C4-2B (cell line): Measurements from ENCODE around the gene LMLN.
"Not testable (repeated sequence)": the region's sequence is repeated elsewhere in the genome, so short reads cannot be mapped to it uniquely, and the experiment has no call there.

ENCODE experiments used
- H3K27ac ChIP-seq: fragments of 450-650 bp; 2 replicates; pipeline ENCODE4 v1.5.1; 2017
- ZFX ChIP-seq: fragments of 450-650 bp; IDR thresholded peaks from 2 replicates; pipeline ENCODE4 v1.6.1; 2017
- TF ChIP-seq, protein P1 (sequence below): fragments of 450-650 bp; conservative IDR thresholded peaks from 2 replicates; pipeline ENCODE4 v1.5.1; 2017; ENCODE audit warnings: mild to moderate bottlenecking

LMLN gene

DNA sequence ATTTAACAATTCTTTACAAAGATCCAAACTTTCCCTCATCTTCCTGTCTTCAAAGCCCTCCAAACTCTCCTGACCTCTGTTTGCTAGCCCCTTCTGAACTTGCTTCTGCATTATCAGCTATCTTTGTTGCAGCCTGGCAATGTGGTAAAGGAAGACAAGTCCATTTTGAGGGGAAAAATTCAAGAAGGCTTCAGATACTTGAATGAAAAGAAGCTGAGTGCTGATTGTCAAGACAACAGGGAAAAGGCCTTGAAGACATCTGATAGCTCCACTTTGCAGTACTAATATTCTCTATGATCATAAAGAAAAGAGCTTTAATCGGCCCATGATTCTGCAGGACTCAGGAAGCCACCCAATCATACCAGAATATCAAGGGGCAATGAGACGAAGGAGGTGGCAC lies 91.8 kb downstream of the LMLN start:
- H3K27ac ChIP-seq = no peak overlapping the region
- no peak for TF ChIP-seq ZFX
- TF ChIP-seq, protein P1, sequence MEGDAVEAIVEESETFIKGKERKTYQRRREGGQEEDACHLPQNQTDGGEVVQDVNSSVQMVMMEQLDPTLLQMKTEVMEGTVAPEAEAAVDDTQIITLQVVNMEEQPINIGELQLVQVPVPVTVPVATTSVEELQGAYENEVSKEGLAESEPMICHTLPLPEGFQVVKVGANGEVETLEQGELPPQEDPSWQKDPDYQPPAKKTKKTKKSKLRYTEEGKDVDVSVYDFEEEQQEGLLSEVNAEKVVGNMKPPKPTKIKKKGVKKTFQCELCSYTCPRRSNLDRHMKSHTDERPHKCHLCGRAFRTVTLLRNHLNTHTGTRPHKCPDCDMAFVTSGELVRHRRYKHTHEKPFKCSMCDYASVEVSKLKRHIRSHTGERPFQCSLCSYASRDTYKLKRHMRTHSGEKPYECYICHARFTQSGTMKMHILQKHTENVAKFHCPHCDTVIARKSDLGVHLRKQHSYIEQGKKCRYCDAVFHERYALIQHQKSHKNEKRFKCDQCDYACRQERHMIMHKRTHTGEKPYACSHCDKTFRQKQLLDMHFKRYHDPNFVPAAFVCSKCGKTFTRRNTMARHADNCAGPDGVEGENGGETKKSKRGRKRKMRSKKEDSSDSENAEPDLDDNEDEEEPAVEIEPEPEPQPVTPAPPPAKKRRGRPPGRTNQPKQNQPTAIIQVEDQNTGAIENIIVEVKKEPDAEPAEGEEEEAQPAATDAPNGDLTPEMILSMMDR = no peak

DNA sequence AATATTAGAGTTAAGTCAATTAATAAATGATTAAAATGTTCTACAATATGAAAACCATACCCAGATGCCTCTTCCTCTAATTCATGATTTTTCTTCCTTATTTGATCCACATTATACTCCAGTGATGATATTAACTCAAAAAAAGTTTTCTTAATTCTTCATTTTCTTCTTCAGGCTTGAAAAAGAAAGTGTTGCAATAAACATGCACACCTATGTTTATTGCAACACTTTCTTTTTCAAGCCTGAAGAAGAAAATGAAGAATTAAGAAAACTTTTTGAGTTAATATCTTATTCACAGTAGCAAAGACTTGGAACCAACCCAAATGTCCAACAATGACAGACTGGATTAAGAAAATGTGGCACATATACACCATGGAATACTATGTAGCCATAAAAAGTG lies 93.4 kb downstream of the LMLN start:
- not testable (repeated sequence) for H3K27ac ChIP-seq

DNA sequence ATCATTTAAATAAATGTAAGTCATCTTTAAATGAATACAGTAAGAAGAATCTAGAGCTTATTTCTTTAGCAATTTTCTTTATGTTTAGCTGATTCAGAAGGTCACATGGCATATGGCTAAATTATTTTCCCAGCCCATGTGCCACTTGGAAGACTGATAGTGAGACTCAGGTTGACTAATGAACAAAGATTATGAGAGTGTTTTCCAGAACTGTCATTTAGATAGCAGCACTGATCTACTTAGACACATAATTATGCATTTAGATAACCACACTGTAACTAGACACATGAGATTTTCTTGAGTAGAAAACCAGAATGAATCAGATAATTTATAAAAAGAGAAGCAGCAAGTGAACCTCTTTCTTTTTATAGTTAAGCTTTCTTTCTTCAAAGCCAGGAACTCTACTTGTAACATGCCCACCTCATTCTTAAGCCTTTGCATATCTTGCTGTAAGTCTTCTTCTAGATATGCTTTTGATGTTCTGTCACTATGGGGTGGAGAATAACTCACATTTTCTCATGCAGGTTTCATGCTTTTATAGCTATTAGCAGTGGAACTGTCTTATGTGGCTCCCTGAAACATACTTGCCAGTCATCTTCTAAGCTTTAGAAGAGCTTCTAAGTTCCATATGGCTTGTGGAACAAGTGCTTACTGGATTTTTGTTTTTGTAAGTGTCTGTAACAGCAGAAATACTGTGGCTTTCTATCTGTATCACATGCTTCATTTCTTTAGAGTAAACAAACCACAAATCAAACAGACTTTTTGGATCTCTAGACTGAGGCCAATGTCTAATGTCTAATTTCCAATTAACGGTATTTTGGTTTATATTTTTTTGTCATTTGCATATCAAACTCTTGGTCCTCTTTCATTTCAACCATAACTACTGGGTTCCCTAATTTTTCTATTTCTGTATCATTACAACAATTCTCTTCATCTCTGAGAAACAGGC lies 101.4 kb downstream of the LMLN start:
- no peak for TF ChIP-seq ZFX
- TF ChIP-seq, protein P1 = no peak
- H3K27ac ChIP-seq = no peak overlapping the region

DNA sequence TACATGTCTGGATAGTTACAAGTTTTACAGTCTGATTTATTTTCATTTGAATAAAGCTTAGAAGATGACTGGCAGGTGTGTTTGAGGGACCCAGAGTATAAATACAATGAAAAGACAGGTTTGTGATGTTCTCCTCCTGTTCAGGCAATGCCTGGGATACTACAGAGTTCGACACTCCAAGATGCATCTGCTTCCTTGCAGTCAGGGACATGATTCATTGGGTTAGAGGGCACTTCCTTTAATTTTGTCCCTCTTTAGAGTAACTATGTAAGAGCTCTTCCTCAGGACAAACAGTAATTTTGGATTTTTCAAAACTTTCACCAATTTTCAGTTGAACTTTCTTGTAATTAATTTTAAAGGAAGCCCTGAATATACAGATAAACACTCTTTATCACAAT lies 102.0 kb downstream of the LMLN start:
- TF ChIP-seq, protein P1 = no peak
- TF ChIP-seq ZFX = no peak

DNA sequence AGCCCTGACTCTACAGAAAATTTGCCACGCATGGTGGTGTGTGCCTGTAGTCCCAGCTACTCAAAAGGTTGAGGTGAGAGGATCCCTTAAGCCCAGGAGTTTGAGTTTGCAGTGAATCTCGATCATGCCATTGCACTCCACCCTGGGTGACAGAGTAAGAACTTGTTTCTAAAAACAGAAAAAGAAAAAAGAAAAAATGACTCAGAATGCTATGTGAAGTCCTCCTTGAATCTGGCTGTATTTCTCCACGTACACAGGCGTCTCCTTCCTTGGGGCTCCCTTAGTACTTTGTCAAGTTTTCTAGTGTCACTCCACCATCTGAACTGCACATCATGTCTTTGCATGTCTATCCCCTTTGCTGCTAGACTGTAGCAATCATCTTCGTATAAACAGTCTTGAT lies 104.4 kb downstream of the LMLN start:
- TF ChIP-seq, protein P1 = no peak
- no peak for TF ChIP-seq ZFX
- no peak overlapping the region for H3K27ac ChIP-seq

More for the DNA sequence above, 102.0 kb downstream of the LMLN start:
- H3K27ac ChIP-seq = no peak overlapping the region

DNA sequence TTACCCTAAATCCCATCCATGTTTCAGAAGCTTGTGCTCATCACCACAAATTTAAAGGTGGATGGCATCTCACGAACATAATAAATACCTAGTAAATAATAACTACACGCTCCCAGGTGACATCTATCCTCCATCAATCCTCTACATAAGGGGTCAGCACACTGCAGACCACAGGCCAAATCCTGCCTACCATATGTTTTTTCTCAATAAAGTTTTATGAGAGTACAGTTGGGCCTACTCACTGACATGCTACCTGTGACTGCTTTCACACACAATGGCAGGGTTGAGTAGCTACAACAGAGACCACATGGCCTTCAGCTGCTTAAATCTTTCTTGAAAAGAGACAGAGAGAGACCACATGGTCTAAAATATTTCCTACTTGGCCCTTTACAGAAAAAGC lies 105.9 kb downstream of the LMLN start:
- no peak for TF ChIP-seq ZFX
- TF ChIP-seq, protein P1 = no peak

DNA sequence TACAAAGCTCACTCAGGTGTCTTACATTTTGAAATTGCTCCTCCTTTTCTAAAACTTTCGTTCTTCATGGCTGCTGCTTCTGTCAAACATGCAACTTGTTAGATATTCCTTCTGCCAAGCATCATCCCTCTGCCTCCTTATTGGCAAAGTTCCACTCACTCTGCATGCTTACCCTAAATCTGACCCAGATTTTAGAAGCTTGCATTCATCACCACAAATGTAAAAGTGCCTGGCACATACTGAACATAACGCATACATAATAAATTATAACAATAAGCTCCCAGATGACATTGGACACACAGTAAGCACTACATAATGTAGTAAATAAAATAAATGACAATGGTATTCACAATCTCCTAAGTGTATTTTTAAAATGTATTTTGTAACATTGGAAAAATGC lies 107.4 kb downstream of the LMLN start:
- TF ChIP-seq, protein P1 = no peak
- no peak for TF ChIP-seq ZFX
- H3K27ac ChIP-seq = no peak overlapping the region

More for the DNA sequence above, 105.9 kb downstream of the LMLN start:
- H3K27ac ChIP-seq = no peak overlapping the region

DNA sequence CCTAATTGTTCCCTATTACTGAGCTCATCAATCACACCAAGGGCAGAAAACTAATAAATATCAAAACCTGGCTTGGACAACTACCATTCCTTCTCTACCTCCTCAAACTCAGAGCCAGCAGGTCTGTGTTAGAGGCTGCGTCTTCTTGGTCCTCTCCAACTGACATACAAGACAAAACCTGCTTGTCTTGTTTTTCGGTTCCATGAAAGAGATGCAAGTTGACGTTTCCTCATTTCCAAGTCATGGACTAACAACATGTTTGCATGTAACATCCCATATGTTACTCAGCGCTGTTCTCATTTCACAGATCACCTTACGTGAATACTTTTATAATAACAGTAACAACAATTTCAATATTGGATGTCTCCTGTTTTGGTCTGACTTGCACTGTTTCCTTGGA lies 110.9 kb downstream of the LMLN start:
- TF ChIP-seq, protein P1 = no peak
- TF ChIP-seq ZFX = no peak
- H3K27ac ChIP-seq = no peak overlapping the region
